GM23338 (cell line): ENCODE measurements around the gene NSF.

ENCODE experiments used
- CREB1 ChIP-seq: fragments of 250-450 bp; sonication (Bioruptor Pico); IDR thresholded peaks from 2 replicates; pipeline ENCODE4 v1.5.0; 2020; ENCODE audit warnings: low read depth, mild to moderate bottlenecking, moderate library complexity
- CTCF ChIP-seq, 2 experiments: fragments of 200-600 bp in 1 of 2; sonication (generic) in 1 of 2; conservative IDR thresholded peaks; 2 replicates each; pipeline versions ENCODE4 v1.5.1 to v1.6.1; 2016 to 2017; ENCODE audit warnings: antibody characterized with exemption in 2 of 2, low read depth in 2 of 2, mild to moderate bottlenecking in 2 of 2, moderate library complexity in 1 of 2
- EZH2 ChIP-seq: fragments of 200-600 bp; sonication (generic); IDR thresholded peaks from one replicate; pipeline ENCODE4 v1.8.0; 2017; ENCODE audit warnings: antibody characterized with exemption, mild to moderate bottlenecking, low read depth; ENCODE audit not compliant: unreplicated experiment
- JUNB ChIP-seq: IDR thresholded peaks from one replicate; pipeline ENCODE4 v1.6.1; 2016; ENCODE audit warnings: antibody characterized with exemption; ENCODE audit not compliant: unreplicated experiment
- POLR2AphosphoS5 ChIP-seq: IDR thresholded peaks from 2 replicates; pipeline ENCODE4 v1.6.1; 2016; ENCODE audit warnings: antibody characterized with exemption, low read depth
- REST ChIP-seq: IDR thresholded peaks from one replicate; pipeline ENCODE4 v1.6.1; 2018; ENCODE audit warnings: antibody characterized with exemption; ENCODE audit not compliant: unreplicated experiment
- ZNF114 ChIP-seq: fragments of 250-450 bp; sonication (Bioruptor Pico); IDR thresholded peaks from 2 replicates; pipeline ENCODE4 v1.5.0; 2020; ENCODE audit warnings: mild to moderate bottlenecking, moderate library complexity

DNA sequence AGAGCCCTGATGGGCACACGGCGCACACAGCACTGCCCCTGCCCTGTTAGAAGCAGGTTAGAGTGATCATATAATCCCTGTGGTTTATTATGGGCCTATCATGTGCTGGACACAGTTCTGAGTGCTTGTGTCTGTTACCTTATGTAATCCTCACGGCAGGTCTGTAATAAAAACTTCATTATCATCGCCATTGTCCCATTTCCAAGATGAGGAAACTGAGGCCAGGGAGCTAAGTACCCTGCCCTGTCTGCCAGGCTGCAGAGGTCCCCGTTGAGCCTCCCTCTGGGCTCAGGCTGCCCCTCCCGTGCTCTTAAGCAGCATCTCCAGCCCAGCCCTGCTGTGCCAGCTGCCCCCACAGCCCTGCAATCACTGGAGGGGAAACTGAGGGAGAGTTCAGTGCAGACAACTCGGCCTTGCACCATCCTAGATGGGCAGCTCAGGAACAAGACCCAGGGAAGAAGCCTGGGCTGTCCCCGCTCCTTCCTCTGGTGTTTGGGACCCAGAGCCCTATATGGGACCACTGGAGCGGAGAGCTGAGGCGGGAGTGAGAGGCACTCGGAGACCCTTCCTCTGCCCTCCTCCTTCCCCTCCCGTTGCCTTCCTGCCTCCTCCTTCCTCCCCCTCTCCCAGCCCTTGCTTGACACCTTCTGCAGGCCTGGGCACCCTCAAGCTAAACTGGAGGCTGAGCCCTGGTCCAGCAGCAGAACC lies 186.0 kb downstream of the NSF start:
- TF ChIP-seq CTCF (conservative IDR thresholded peaks at IDR 0.05; ENCODE audit: low read depth in 2 of 2) (no peak), EZH2 (no peak), POLR2AphosphoS5 (no peak), ZNF114 (CRISPR knock-in tag) (no peak), CREB1 (CRISPR knock-in tag) (no peak), REST (no peak), JUNB (no peak)
